Neutrophil (primary cell): ENCODE results near the gene LEF1.
A peak's percentile ranks its signal among the peaks of the same experiment; 100 is the strongest.

Experiments used
- H3K27ac ChIP-seq: fragments of 200-600 bp; sonication (generic); 2 replicates; pipeline ENCODE4 v1.5.1; 2016; ENCODE audit warnings: mild to moderate bottlenecking, moderate library complexity
- H3K27me3 ChIP-seq: fragments of 200-600 bp; sonication (generic); 2 replicates; pipeline ENCODE4 v1.6.0; 2016; ENCODE audit warnings: mild to moderate bottlenecking
- H3K36me3 ChIP-seq: fragments of 200-600 bp; sonication (generic); 2 replicates; pipeline ENCODE4 v1.5.1; 2017
- H3K4me1 ChIP-seq, 2 experiments: fragments of 200-600 bp in 1 of 2; sonication (generic) in 1 of 2; 1 replicate in 1 of 2; 2 replicates in 1 of 2; pipeline versions ENCODE4 v1.5.1 to v1.6.1; 2013 to 2016; ENCODE audit warnings: low read depth in 1 of 2, low read length in 1 of 2, mild to moderate bottlenecking in 1 of 2, moderate library complexity in 1 of 2; ENCODE audit not compliant: control insufficient read depth in 1 of 2, insufficient read depth in 1 of 2
- H3K4me3 ChIP-seq, 2 experiments: fragments of 200-600 bp in 1 of 2; sonication (generic) in 1 of 2; 1 replicate in 1 of 2; 2 replicates in 1 of 2; pipeline ENCODE4 v1.5.1; 2013 to 2016; ENCODE audit warnings: low read depth in 1 of 2, low read length in 1 of 2, mild to moderate bottlenecking in 1 of 2, moderate library complexity in 1 of 2
- H3K9me3 ChIP-seq: fragments of 200-600 bp; sonication (generic); 2 replicates; pipeline ENCODE4 v1.5.1; 2016
- CTCF ChIP-seq: fragments of 200-600 bp; sonication (generic); IDR thresholded peaks from 2 replicates; pipeline ENCODE4 v1.5.1; 2016; ENCODE audit warnings: antibody characterized with exemption

Gene LEF1

GRCh38 chr4:108180513-108180912 is 11.8 kb upstream of the LEF1 start:
- Histone ChIP-seq H3K36me3 (no peaks in the 10 kb centered on the region), H3K4me3 (no peak overlapping the region), H3K27ac (no peak overlapping the region), H3K9me3 (no peaks in the 10 kb centered on the region), H3K4me1 (peaks cover 0 to 9% of the 10 kb centered on the region in 2 experiments), H3K27me3 (peaks cover 59% of the 10 kb centered on the region)
- no peak for TF ChIP-seq CTCF

GRCh38 chr4:108175966-108176365 is 7.2 kb upstream of the LEF1 start:
- H3K27me3 ChIP-seq: peaks cover 84% of the 10 kb centered on the region
- H3K9me3 ChIP-seq: no peaks in the 10 kb centered on the region
- H3K4me3 ChIP-seq: no peak overlapping the region
- H3K27ac ChIP-seq: no peak overlapping the region
- peaks cover 11 to 21% of the 10 kb centered on the region in 2 experiments for H3K4me1 ChIP-seq
- no peak for TF ChIP-seq CTCF
- no peaks in the 10 kb centered on the region for H3K36me3 ChIP-seq

GRCh38 chr4:108174856-108175255 is 6.1 kb upstream of the LEF1 start:
- no peaks in the 10 kb centered on the region for H3K36me3 ChIP-seq
- H3K4me1 ChIP-seq: peaks cover 11 to 21% of the 10 kb centered on the region in 2 experiments
- H3K27ac ChIP-seq: no peak overlapping the region
- no peaks in the 10 kb centered on the region for H3K9me3 ChIP-seq
- no peak overlapping the region for H3K4me3 ChIP-seq
- H3K27me3 ChIP-seq: peaks cover 96% of the 10 kb centered on the region
- no peak for TF ChIP-seq CTCF

GRCh38 chr4:108173599-108174057 is 4.9 kb upstream of the LEF1 start:
- H3K4me1 ChIP-seq: peaks cover 17 to 30% of the 10 kb centered on the region in 2 experiments

GRCh38 chr4:108172753-108173598 is 4.2 kb upstream of the LEF1 start:
- peaks cover 100% of the 10 kb centered on the region for H3K27me3 ChIP-seq
- TF ChIP-seq CTCF: no peak
- no peak overlapping the region for H3K27ac ChIP-seq

More at GRCh38 chr4:108173599-108174057, 4.9 kb upstream of the LEF1 start:
- H3K9me3 ChIP-seq: no peaks in the 10 kb centered on the region
- no peak for TF ChIP-seq CTCF
- peak overlapping the region; percentile 16 to 31 for H3K4me3 ChIP-seq
- peaks cover 99% of the 10 kb centered on the region for H3K27me3 ChIP-seq
- H3K27ac ChIP-seq: no peak overlapping the region
- H3K36me3 ChIP-seq: no peaks in the 10 kb centered on the region

More at GRCh38 chr4:108172753-108173598, 4.2 kb upstream of the LEF1 start:
- Histone ChIP-seq H3K4me1 (peaks cover 24 to 36% of the 10 kb centered on the region in 2 experiments), H3K36me3 (no peaks in the 10 kb centered on the region), H3K4me3 (peak overlapping the region; percentile 16 to 31), H3K9me3 (no peaks in the 10 kb centered on the region)
